H1 (cell line): ENCODE data around the gene MTHFD1.

Experiments used
- ASH2L ChIP-seq: fragments of 200-600, 300-600 bp; sonication (generic); IDR thresholded peaks from one replicate; pipeline ENCODE4 v1.7.1; 2017; ENCODE audit warnings: low read length
- CHD1 ChIP-seq: IDR thresholded peaks from 2 replicates; pipeline ENCODE4 v1.6.1; 2012; ENCODE audit warnings: low read depth, low read length, improper control_type of control experiment
- CTCF ChIP-seq, 3 experiments: IDR thresholded peaks; 1 replicate in 2 of 3; 2 replicates in 1 of 3; pipeline versions ENCODE4 v1.5.1 to v1.6.1; 2011; ENCODE audit warnings: low read length in 3 of 3, mild to moderate bottlenecking in 3 of 3, inconsistent platforms in 2 of 3, low read depth in 1 of 3, moderate library complexity in 1 of 3; ENCODE audit not compliant: insufficient read depth in 1 of 3; ENCODE audit errors: control extremely low read depth in 1 of 3
- JUN ChIP-seq: IDR thresholded peaks from 2 replicates; pipeline ENCODE4 v1.6.1; 2011; ENCODE audit warnings: low read depth, mild to moderate bottlenecking, improper control_type of control experiment, low read length
- MAX ChIP-seq: IDR thresholded peaks from 2 replicates; pipeline ENCODE4 v1.6.1; 2012; ENCODE audit warnings: inconsistent platforms
- POLR2AphosphoS5 ChIP-seq: IDR thresholded peaks from 2 replicates; pipeline ENCODE4 v1.6.1; 2011; ENCODE audit warnings: low read depth, low read length
- RAD21 ChIP-seq, 2 experiments: IDR thresholded peaks in 1 of 2; conservative IDR thresholded peaks in 1 of 2; 2 replicates each; pipeline ENCODE4 v1.6.1; 2011; ENCODE audit warnings: low read depth in 2 of 2, low read length in 2 of 2, improper control_type of control experiment in 1 of 2, inconsistent platforms in 1 of 2, mild to moderate bottlenecking in 1 of 2, moderate library complexity in 1 of 2
- RFX5 ChIP-seq: IDR thresholded peaks from 2 replicates; pipeline ENCODE4 v1.6.1; 2011; ENCODE audit warnings: low read depth, low read length, improper control_type of control experiment, borderline replicate concordance
- TAF1 ChIP-seq: IDR thresholded peaks from 2 replicates; pipeline ENCODE4 v1.6.1; 2011; ENCODE audit warnings: mild to moderate bottlenecking, low read depth, low read length

GRCh38 chr14:64496764-64497163 is 108.6 kb downstream of the MTHFD1 start:
- TF ChIP-seq TAF1 (no peak), MAX (no peak), POLR2AphosphoS5 (no peak), CTCF (IDR thresholded peaks at IDR 0.05; ENCODE audit: control extremely low read depth in 1 of 3, insufficient read depth in 1 of 3, low read depth in 1 of 3, low read length in 3 of 3) (no peak), JUN (no peak), RAD21 (IDR thresholded peaks at IDR 0.05 in 1 of 2, conservative IDR thresholded peaks at IDR 0.05 in 1 of 2; ENCODE audit: low read depth in 2 of 2, low read length in 2 of 2) (no peak), RFX5 (no peak), ASH2L (no peak), CHD1 (no peak)
